ENCODE results near the gene PRKAG1.

Gene PRKAG1

DNA sequence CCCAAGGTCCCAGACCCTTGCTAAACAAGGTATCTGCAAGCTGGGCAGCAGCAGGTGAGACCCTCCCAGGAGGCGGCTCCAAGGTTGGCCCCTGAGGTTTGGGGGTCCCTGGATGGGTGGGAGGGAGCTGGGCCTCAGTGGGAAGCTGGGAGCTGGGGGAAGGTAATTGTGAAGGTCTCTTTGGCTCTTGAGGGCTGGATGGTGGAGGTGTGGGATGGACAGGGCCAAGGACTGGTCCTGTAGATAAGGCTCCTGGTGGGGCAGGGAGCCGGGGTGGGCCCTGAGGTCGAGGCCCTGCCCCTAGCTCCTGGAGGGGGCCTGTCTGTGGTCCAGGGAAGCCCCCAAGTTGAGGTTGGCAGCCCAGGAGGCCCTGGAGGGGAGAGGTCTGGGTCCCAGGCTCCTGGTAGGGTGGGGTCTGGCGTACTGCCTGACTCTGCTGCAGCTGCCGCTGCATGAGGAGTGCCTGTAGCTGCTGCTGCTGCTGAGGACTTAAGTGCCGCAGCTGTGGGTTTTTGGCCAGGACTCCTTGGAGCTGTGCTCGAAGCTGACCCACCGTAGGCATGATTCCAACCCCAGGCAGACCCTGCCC lies 13.1 kb upstream of the PRKAG1 start:
- DNase-seq (ENCODE audit: low read depth) = no peak

DNA sequence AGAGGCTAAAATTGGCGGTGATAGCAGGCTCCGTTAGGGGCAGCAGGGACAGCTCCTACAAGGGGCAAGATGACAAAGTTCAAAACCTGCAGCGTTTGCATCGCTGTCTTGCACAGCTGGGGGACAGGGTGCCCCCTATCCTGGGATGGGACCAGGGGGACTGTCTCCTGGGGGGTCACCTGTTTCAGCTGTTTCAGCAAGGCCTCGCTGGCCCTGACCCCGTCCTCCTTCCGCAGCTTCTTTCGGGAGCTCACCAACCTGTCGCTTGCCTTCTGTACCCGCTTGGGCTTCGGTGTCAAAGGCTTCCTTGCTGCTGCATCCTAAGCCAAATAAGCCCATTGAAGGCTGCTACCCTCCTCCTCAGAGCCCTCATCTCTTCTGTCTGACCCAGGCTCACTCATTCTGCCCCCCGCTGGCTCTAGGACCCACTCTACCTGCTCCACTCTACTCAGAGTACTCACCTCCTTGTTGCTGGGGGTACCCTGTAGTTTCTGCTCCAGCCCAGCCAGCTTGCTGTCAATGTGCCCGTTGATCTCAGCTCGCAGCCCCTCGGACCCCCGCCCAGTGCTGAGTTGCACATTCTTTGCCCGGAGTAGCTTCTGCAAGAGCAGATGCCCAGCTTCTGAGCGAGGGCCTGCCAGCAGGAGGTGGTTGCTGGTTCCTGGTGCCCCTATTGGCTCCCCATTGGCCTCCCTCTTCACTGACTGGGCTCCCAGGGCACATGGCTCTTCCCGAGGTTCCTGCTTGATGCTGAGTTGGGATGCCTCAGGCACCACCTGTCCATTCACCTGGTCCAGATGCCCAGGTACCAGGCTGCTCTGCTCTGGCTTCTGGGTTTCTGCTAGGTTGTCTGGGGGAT lies 12.4 kb upstream of the PRKAG1 start:
- DNase-seq (ENCODE audit: low read depth) = no peak

DNA sequence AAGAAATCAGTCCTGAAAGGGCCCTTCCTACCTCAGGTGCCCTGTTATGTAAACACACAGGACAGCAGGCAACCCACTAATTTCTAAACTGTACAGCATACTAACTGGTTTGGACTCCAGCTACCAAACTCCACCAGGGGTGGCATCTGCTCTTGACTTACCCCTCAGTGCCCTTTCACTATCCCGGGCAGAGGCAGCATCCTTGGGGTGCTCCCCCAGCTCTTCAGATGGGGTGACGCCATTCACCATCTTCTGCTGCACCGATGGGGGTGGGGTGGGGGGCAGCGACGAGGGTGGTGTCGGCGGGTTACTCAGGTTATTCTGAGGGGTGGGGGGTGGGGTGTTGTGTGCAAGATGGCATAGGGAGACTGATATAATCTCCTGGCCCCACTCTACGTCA lies 11.5 kb upstream of the PRKAG1 start:
- DNase-seq (ENCODE audit: low read depth) = no peak

DNA sequence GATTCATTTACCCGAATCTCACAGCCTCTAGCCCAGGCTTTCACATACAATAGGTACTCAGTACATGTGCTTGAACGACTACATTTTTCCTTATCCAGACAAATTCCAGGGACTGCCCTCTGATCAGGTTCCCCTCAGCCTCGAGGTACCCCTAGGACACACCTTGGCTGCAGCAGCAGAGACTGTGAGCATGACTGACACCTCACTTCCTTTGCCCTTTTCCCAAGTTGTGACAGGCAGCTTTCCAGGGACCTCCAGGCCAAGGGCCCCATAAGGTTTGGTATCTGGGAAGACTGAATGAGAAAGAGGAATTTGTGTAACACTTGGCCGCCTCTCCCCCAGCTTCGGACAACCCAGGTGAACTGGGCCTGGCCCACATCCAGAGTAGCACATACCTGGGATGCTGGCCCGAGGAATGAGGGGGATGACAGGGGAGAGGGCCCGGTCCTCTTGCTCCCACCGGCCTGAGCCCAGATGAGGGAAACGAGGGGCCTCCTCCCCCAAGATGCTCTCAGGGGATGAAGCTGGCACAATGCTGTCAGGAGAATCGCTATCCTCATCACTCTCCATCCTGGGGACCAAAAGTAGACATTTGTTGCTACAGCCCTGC lies 10.2 kb upstream of the PRKAG1 start:
- DNase-seq (ENCODE audit: low read depth) = no peak

DNA sequence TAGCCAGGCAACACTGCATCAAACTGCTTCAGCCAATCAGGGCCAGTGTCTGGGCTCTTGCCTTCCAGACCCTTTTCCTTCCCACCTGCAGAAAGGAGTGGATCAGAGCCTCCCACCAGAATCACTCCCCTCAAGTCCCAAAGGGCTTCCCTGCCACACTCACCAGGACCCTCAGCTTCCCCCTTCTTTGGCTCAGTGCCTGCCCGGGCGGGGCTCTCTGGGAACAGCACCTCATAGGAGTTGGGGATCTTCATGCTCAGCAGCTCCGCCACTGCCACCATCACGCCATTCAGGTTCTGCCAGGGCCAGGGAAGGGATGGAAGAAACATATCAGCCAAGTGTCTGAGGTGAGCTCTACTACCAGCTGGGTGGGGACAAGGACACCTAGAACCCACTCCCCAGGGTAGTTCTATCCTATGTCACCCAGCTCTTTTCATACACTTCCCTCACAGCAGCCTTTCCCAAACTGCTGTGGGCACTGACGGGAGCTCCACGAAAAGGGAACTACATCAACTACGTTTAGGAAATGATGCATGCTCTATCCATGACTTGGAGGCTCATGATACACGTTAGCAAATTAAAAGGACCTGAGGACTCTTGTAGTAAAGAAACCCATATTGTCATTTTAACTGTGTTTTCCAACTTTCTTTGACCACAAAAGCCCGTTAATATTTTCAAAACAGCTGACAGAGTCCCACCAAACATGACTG lies 9.4 kb upstream of the PRKAG1 start:
- DNase-seq (ENCODE audit: low read depth) = no peak

DNA sequence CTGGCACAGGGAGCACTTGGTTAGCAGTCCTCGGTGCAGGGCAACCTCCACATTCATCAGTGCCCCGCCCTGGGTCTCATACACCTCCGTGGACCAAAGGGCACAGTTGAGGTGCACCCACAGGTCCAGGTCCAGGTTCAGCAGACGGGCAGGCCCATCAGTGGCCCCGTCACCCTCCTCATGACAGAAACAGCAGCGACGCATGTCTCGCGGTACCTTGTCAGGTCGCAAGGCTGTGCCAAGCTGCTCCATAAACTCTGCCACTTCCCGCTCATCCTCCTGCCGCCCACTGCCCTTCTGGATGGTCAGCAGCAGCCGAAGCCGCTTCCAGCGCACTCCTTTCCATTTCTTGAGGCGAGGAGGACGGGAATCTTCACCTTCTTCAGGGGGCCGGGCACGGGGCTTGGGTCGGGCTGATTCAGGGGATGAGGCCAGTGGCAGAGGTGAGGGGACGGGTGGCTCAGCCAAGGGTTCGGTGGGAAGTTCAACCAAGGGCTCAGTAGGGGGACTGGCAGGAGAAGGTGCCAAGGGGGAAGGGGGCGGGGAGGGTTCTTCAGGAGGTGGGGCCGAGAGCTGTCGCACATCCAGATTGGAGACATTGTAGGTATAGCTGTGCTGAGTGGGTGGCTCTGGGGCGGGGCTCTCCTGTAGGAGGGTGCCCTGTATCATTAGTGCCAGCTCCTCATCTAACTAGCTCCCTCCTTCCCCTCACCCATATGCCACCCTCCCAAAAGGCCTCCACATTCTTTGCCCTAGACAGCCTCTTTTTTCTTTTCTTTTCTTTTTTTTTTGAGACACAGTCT lies 8.3 kb upstream of the PRKAG1 start:
- no peak for DNase-seq (ENCODE audit: low read depth)

DNA sequence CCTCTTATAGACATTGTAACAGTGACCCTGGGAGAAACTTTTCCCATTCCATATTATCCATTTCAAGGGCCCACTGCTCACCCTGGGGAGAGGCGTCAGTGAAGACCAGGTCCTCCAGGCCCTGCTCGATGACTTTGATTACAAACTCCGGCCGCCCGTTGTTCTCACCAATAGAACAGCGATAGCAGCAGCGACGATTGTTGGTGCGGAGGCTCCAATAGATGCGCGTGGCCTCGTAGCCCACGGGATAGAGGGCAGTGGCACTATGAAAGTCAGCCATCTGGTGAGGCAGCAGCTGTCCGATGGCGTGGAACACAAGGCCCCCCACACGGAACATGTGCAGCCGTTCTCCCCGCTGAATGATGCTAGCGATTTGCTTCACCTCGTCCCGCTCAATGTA lies 7.5 kb upstream of the PRKAG1 start:
- DNase-seq (ENCODE audit: low read depth) = no peak

DNA sequence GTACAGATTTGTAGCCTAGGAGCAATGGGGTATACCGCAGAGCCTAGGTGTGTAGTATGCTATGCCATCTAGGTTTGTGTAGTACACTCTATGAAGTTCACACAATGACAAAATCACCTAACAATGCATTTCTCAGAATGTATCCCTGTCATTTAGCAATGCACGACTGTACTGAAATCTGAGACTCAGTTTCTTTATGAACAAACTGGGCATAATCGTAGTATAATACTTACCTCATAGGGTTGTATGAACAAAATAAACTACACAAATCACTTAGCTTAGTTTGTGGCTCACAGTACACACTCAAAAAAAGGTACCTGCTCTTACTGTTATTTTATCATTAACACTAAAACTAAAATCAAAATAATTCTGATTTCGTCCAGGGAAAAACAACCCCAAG lies 6.9 kb upstream of the PRKAG1 start:
- no peak for DNase-seq (ENCODE audit: low read depth)

DNA sequence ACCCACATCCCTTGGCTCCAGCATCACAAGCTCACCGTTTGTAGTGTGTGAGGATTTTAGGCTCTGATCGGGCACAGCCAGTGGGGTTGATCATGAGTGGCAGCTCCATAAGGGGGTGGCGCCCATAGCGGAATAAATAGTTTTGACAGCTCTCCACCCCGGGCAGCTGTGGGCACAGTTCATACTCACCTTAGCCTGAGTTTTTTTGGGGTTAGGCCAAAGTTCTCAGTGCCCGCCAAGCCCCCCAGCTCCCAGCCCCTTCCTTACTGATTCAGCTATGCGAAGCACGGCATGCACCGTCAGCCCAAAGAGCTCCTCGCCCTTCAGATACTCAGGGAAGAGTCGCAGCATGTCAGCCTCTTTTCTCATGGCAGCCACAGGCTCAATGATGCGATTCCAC lies 6.0 kb upstream of the PRKAG1 start:
- no peak for DNase-seq (ENCODE audit: low read depth)

DNA sequence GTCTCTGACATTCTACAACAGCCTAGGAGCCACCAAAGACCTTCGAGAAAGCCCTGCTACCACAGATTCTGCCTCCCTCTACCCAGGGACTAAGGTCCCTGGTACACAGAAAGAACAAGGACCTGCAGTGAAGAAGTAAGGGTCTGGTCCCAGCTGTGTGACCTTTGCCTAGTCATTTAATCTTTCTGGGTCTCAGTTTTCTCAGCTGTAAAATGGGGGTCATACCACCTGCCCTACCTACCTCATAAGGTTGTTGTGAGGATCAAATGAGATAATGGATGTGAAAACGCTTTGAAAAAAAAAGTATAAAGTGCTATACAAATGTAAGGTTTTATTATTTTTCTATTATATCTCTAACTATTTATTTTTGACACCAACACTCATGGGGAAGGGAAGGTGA lies 5.2 kb upstream of the PRKAG1 start:
- no peak for DNase-seq (ENCODE audit: low read depth)

DNA sequence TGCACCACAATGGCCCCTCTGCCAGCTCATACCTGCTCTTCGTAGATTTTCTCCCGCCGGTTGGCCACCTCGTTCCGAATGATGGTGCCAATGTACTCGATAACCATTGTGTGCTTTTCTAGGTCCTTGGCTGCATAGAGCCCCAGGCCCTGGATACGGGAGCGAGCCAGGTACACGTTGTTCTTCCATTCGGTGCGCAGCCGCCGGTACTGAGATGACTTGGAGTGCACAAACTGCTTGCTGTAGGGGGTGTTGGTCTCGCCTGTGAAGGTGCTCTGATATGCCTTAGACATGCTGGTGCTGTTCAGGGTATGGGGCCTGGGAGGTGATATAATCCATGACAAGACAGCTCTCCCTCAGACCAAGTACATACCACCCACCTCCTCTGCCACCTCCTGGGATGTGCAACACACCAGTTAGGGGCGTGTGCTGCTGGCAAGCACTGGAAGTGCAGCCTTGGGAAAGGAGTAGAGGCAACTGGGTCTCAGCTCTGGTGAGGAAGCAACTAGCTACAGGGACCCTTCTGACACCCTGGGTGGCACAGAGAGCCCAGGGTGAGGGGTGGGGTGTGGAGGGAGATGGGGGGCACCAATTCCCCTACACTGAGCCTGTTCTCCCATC lies 4.1 kb upstream of the PRKAG1 start:
- no peak for DNase-seq (ENCODE audit: low read depth)

DNA sequence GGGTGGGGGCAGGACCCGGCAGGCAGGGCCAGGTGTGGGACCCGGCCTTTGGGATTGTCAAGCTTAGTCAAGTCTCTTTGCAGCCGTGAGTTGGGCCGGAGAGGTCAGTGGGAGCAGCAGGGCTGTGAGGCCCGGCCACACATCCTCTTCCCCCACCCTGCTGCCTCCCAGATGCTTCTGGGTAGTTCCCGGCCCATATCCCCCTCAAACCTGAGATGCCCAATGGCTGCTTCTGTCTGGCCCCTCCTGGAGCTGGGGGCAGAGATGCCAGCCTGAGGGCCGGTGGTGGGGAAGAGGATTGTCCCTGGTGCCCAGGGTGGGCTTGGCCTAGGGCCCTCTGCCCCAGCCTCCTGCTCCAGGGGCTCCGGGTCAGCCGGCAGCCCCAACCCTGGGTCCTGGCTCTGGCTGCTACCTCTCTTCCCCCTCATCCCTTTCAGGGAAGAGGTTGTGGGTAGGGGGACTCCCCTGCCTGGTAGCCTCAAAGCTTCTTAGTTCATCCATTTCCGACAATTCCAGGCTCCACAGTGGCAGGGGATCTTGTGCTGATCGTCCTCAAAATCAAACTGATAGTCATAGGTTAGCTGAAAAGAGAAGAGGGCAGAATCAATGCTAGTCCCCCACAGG lies 2.8 kb upstream of the PRKAG1 start:
- DNase-seq (ENCODE audit: low read depth) = no peak

DNA sequence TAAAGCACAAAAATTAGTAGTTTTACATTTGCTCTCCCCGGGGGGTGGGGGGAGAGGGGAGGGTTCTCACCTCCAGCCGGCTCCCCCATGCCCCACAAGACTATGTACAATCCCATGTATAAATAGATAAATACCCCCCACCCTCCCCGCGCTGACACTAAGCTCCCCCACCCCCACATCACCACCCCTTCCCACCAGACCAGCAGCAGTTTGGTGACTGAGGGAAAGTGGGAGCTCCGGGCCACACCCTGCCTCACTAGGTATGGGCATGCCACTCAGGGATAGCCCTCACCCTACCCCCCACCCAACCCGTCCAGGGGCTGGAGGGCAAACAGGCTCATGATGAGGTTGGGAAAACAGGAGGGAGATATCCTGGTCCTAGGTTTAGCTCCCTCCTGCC lies 1.9 kb upstream of the PRKAG1 start:
- DNase-seq (ENCODE audit: low read depth) = no peak

DNA sequence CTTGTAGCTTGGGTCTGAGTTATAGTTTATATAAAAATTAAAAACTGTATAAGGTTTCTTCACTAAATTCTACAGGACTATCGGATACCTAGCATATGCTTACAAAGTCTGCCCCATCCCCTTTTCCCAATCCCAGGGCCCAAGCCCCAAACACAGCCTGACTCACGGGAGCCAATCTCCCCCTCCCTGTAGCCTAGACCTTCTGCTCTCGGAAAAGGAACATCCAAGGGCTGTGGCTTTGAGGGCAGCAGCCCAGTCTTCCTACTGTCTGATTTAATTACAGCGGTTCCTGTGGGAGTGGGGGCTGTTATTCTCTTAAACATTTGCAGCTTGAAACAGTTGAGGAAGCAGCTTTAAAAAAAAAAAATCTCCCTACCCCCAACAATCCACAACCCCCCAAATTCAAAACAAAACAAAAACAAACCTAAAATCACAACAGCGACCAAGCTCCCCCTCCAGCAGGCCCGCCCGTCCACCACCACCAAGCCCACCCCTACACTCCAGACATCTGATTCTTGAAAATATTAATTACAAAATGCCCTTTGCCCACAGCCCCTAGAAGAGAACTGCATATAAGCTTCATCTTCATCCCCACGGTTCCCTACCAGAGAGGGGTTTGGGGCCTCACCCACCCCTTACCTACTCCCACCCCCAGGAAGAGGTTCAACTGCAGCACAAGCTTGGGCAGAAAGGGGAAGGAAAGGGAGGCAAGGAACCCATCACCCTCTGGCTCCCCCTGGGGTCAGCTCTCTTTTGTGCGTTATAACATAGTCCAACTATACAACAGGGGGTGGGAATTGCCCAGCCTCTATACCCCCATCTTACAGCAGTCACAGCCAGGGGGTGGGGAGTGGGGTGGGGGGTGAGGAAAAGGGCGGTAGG lies 1.1 kb upstream of the PRKAG1 start:
- no peak for DNase-seq (ENCODE audit: low read depth)

DNA sequence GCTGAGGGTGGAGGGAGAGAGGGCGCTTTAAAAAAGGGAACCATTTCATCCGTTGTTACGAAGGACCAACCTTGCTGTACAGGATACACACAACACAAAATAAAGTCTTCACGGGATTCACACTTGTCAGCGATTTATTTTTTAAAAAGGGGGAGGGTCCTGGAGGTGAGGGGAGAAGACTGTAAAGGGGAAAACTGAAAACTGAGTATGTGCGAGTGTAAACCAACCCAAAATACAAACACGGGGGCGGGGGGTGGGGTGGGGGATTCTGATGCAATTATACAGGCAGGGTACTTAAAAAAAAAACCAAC lies 499 bp upstream of the PRKAG1 start:
- no peak for DNase-seq (ENCODE audit: low read depth)

DNA sequence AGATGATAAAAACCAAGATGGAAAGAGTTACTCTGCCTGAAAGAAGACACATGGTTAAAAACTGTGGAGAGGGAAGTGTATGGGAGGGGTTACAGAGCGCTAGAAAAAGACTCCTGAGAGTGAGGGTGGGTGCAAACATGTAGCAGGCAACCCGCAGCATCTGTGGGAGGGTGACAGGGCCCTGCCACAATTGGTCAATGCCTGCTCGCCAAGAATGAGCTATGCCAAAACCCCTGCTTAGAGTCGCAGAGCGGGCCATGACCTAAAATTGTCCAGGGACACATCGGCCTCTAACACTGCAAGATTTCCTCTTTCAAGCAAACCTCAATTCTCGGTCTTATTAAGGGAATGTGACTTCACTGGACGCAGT lies 700 bp downstream of the PRKAG1 start:
- DNase-seq (ENCODE audit: low read depth) = no peak

DNA sequence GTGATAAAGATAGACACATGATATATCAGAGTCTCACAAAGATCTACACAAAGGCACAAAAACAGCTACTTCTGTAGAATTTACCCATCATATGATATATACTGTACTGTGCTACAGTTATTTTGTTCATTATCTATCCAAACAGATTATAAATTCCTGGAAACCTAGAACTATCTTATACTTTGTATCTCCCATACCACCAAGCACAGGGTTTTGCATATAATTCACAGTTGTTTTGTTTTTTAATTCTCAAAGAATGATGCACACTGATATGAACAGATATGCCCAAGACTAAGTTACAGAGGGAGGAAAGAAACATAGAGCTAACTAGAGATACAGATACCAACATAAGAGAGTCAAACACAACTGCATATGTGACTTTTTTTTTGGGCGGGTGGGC lies 3.4 kb downstream of the PRKAG1 start:
- no peak for DNase-seq (ENCODE audit: low read depth)

DNA sequence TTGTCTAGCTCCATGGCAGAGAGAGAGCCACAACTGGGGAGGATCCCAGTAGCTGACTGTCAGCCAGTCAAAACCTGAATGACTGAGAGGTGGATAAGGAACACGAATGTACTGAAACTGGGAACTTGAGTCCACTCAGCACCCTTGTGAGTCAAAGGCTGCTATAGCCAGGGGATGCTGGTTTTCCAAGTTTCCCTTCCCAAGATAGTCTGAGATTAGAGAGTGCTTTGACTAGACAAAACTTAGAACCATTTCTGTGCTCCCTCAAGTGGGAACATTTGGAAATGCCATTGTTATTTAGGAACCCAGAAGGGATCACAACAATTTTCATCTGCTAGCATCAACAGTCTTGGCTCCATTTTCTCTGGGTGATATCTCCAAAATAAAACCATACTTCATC lies 4.0 kb downstream of the PRKAG1 start:
- DNase-seq (ENCODE audit: low read depth) = no peak

DNA sequence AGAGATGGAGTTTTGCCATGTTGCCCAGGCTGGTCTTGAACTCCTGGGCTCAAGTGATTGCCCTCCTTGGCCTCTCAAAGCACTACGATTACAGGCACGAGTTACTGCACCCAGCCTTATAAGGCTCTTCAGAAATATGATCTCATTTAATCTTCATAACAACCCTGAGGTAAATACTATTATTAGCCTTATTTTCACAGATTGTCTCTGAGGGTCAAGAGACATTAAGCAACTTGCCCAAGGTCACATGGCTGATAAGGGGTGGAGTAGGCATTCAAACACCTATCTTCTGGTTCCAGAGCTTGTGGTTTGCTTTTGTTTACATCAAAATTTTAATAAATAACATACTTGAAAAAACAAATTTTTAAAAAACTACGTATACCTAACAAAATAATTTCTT lies 5.1 kb downstream of the PRKAG1 start:
- no peak for DNase-seq (ENCODE audit: low read depth)

DNA sequence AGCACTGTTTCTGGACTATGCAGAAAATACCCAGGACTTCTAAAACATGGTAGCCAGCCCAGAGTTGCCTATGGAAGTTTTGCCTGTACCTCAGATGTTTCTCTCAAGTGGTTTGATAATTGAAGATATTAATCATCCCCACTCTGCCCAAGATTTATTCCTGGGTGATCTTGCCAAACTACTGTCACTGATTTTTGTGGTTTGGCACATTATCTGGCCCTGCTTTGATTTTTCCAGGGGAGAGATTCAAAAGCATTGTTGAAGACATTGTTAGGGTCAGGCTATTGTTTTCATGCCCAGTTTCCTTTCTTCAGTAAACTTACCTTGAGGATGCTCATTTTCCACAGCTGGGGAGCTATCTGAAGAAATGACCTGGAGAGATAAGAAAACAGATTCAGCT lies 5.8 kb downstream of the PRKAG1 start:
- DNase-seq (ENCODE audit: low read depth) = no peak

All from stimulated activated CD4-positive, alpha-beta T cell treated with anti-CD3 and anti-CD28 coated beads, Interleukin-2, amount 100 ng/mL, for 4 hours (primary cell).